ENCODE data around the gene DLG1. TPM values are rescaled to one million over a fixed set of nuclear protein-coding genes. Genes with fewer than 3 reads are reported as not detected.

DLG1 gene
- total RNA-seq, 1 experiment from 2014 or later = 89.8 TPM

- no peaks in the 10 kb centered on the region for H3K9me2 ChIP-seq (ENCODE audit: insufficient read depth)
- H3K27ac ChIP-seq (ENCODE audit: low read depth, low read length) = no peak overlapping the region
- no TSS peak for BruUV-seq (replicated peaks)
- no peaks in the 10 kb centered on the region for H3K9me3 ChIP-seq (ENCODE audit: control insufficient read depth in 1 of 2, insufficient read depth in 1 of 2, low read depth in 1 of 2, low read length in 2 of 2)
- POLR2A ChIA-PET = no interaction called here
- intact Hi-C loops (cut with micrococcal nuclease) = no loop called here
- H2AFZ ChIP-seq (ENCODE audit: low read depth, low read length, poor library complexity, severe bottlenecking) = no peak overlapping the region
- no peak overlapping the region for H3K4me3 ChIP-seq (replicated peaks in 1 of 2; ENCODE audit: low read depth in 1 of 2, low read length in 2 of 2)
- RAD21 ChIA-PET (ENCODE audit: low non-redundant PET in 1 of 2, low total read pairs in 2 of 2, uncharacterized antibody in 2 of 2, unreplicated experiment in 2 of 2) = no interaction called here
- peaks cover 100% of the 10 kb centered on the region for H3K79me2 ChIP-seq (ENCODE audit: insufficient read depth, low read length)
- DNase-seq (ENCODE audit: low read depth, low spot score) (no peak), ATAC-seq (no peak)
- H3K36me3 ChIP-seq (ENCODE audit: control insufficient read depth in 1 of 2, insufficient read depth in 2 of 2, low read length in 2 of 2) = no peaks in the 10 kb centered on the region
- no peaks in the 10 kb centered on the region for H3K4me1 ChIP-seq (ENCODE audit: control insufficient read depth in 1 of 2, insufficient read depth in 2 of 2, low read length in 2 of 2)
- no peak for TF ChIP-seq TCF7L2 (IDR thresholded peaks at IDR 0.05; ENCODE audit: borderline replicate concordance, extremely low read depth, insufficient read depth, insufficient read length)
- TF ChIP-seq REST (IDR thresholded peaks at IDR 0.05; ENCODE audit: low read depth) = no peak
- TF ChIP-seq RAD21 (IDR thresholded peaks at IDR 0.05; ENCODE audit: low read depth) = no peak
- TF ChIP-seq POLR2A (IDR thresholded peaks at IDR 0.05; ENCODE audit: borderline replicate concordance, extremely low read depth, insufficient read depth, insufficient read length) = no peak
- TF ChIP-seq EZH2phosphoT487 (IDR thresholded peaks at IDR 0.05; ENCODE audit: borderline replicate concordance) = no peak
- no peak overlapping the region for H3K4me2 ChIP-seq (ENCODE audit: low read length)
- CTCF ChIA-PET = interaction anchor here (1.3 kb wide), 1 partner anchor 11 kb away, joined by 3 read pairs; no protein-coding TSS in a partner anchor
- H3K27me3 ChIP-seq (ENCODE audit: insufficient read depth, low read length) = no peaks in the 10 kb centered on the region
- H4K20me1 ChIP-seq (ENCODE audit: insufficient read depth) = peaks cover 9% of the 10 kb centered on the region; the same call in 1 of the 2 replicates
- H3K9ac ChIP-seq (ENCODE audit: low read length) = no peak overlapping the region
Measured at GRCh38 chr3:197234947-197235914, 63.2 kb downstream of the DLG1 start.

Measured in HCT116 (cell line).